HG03159 (cell line): ENCODE measurements around the gene LSM7.
"Not testable (repeated sequence)": the region's sequence is repeated elsewhere in the genome, so short reads cannot be mapped to it uniquely, and the experiment has no call there.

Experiments used
- ATAC-seq: cut with Tn5 transposase; IDR thresholded peaks from one replicate; pipeline ENCODE4 v1.9.1; 2021; ENCODE audit warnings: mild to moderate bottlenecking, moderate library complexity; ENCODE audit not compliant: unreplicated experiment

Gene LSM7

DNA sequence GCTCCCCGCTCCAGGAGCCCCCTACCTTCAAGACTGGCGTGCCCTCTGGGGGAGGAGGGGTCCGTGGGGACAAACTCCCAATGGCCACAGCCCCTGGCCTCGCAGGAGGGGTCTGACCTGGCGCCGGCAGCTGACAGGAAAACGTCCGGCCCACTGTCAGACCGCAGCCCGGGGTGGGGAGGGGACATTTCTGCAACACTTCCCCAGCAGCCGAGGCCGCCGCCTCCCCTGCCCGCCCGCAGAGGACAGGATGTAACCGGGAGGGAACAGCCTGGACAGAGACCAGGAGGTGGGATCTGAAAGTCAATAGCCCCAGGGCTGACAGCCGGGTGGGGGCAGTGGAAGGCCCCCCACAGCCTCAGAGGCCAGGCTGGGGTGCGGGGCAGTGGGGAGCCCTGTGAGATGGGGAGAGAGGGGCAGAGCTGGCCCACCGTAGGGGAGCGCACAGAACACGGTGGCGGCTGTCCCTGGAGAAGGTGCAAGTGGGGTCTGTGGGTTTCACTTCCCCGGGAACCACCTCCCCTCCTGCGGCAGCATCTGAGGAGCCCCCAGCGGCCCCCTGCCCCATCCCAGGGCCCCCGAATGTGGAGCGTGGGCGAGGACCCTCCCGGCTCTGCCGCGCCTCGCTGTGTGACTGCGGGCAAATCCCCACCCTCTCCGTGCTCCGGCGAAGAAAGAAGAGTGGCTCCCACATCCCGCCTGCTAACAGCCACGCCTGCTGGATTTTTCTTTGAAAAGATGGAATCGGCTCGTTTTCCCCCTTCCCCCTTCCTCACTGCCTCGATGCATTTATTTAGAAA lies 46.1 kb downstream of the LSM7 start, which contains the start of gene PEAK3:
PEAK3 (minus strand) TSS at position 114 of the 800 bp plus-strand sequence. CDS start 1,244 bp downstream, outside the sequence.
- no peak for ATAC-seq

DNA sequence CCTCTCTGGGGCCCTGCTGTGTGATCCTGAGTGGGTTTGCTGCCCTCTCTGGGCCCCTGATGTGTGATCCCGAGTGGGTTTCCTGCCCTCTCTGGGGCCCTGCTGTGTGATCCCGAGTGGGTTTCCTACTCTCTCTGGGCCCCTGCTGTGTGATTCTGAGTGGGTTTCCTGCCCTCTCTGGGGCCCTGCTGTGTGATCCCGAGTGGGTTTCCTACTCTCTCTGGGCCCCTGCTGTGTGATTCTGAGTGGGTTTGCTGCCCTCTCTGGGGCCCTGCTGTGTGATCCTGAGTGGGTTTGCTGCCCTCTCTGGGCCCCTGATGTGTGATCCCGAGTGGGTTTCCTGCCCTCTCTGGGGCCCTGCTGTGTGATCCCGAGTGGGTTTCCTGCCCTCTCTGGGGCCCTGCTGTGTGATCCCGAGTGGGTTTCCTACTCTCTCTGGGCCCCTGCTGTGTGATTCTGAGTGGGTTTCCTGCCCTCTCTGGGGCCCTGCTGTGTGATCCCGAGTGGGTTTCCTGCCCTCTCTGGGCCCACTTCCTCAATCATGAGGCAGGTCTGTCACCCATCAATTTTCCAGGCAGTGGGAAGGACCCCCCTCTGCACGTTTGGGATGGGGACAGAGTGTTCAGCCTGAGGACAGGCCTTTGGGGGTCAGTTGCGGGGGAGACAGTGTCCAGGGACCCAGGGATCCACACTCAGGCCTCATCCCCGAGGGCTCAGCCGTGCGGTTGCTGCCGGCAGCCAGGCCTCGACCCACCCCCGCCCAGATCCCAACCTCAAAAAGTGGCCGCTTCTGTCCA lies 46.9 kb downstream of the LSM7 start:
- not testable (repeated sequence) for ATAC-seq

- ATAC-seq, result no peak
Measured at GRCh38 chr19:2280633-2281264, 47.6 kb downstream of the LSM7 start.

GRCh38 chr19:2278459-2279158 lies 49.8 kb downstream of the LSM7 start:
- no peak for ATAC-seq

DNA sequence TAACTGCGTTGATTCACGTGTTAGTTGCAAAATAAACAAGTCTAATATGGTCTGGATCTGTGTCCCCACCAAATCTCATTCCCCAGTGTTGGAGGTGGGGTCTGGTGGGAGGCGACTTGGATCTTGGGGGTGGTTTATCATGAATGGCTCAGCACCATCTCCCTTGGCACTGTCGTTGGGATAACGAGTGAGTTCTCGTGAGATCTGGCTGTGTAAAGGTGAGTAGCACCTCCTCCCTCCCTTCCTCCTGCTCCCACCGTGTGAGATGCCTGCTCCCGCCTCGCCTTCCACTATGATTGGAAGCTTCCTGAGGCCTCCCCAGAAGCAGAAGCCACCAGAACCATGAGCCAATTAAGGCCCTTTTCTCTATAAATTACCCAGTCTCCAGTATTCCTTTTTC lies 51.2 kb downstream of the LSM7 start:
- no peak for ATAC-seq

- ATAC-seq, result no peak
Measured at GRCh38 chr19:2276429-2276986, 51.9 kb downstream of the LSM7 start.

- no peak for ATAC-seq
Measured at GRCh38 chr19:2275588-2276428, 52.6 kb downstream of the LSM7 start.

DNA sequence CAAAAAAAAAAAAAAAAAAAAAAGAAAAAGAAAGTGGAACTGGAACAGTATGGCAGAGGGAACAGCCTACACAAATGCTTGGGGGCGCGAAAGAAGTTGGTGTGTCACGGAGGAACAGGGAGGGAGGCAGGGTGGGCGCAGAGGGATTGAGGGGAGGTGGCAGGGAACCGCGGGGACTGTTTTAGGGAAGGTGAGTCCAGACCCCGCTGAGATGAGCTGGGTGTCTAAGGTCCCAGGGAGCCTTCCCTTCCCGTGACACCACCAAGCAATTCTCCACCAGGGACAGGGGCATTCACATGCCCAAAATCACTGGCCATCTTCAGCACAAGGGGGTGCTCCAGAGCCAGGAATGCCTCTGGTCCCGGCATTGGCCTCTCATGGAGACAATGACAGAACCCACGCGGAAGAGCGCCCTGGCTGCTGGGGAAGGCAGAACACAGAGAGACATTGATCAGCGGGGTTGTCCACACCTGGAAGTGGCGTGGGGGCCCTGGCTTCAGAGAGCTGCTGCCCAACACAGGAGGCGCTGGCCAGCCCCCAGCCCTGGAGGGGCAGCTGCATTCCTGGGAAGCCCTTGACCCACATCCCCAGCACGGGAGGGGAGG lies 53.4 kb downstream of the LSM7 start:
- no peak for ATAC-seq

- no peak for ATAC-seq
Measured at GRCh38 chr19:2274185-2274711, 54.1 kb downstream of the LSM7 start.

DNA sequence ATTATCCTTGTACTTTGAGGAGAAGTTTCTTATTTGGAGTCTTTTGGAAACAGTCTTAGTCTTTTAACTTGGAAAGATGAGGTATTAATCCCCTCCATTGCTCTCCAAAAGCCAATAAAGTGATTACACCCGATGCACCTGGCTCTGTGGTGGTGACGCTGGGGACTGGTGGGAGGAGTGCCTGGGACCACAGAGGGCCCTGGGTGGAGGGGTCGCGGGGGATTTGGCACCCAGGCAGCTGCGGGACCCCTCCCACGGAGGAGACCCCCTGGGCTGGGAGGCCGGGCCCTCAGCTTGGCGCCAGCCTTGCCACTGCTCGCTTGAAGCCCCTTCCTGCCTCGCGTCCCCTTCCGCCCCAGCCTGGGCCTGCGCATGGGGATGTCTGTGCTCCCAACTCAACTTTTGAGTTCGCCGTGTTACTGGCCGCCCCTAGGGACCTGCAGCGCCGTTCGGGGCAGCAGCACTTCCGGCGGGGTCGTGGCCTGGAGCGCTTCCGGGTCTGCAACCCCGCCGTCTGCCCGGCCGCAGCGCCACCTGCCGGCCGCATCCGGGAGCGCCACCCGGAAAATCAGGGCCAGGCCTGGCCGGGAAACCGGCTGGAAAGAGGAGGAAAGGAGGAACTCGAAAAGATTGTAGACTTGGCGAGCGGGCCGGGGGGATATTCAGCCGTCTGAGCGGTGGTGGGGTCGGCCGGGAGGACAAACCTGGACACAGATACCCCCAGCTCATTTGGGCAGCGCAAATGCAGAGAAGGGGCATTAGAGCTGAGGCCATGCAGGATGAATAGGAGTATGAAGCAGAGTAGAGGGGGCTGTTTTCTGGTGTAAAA lies 54.8 kb downstream of the LSM7 start:
- peak; percentile 31 for ATAC-seq
